Bronchial epithelial cell (primary cell): ENCODE measurements around the gene PPP3CB. TPM values are rescaled to one million over a fixed set of nuclear protein-coding genes. Genes with fewer than 3 reads are reported as not detected.
A peak's percentile ranks its signal among the peaks of the same experiment; 100 is the strongest.

Source experiments
- DNase-seq: peaks from one replicate; pipeline ENCODE4 v3.0.0-alpha.2; 2010; ENCODE audit warnings: low read depth
- FAIRE-seq: peaks from 2 replicates; lab custom pipeline; 2011; peaks lifted over from hg19 to GRCh38; lab: Jason Lieb, UNC
- H3K27me3 ChIP-seq: 2 replicates; pipeline ENCODE4 v1.5.1; 2011; ENCODE audit warnings: low read length; ENCODE audit not compliant: control insufficient read depth, insufficient read depth
- H3K36me3 ChIP-seq: 2 replicates; pipeline ENCODE4 v1.5.1; 2011; ENCODE audit warnings: low read length; ENCODE audit not compliant: control insufficient read depth, insufficient read depth
- H3K4me3 ChIP-seq: 2 replicates; pipeline ENCODE4 v1.5.1; 2011; ENCODE audit warnings: mild to moderate bottlenecking, low read depth, low read length, control low read depth
- CTCF ChIP-seq: IDR thresholded peaks from 2 replicates; pipeline ENCODE4 v1.5.1; 2011; ENCODE audit warnings: mild to moderate bottlenecking, moderate library complexity, low read length, control low read depth, inconsistent platforms; ENCODE audit not compliant: insufficient read depth, severe bottlenecking
- total RNA-seq: library from RNA; depleted of rRNA; stranded (reverse); fragments of >200 nt; gene quantifications from 2 replicates; pipeline ENCODE4 v1.2.1, GENCODE V29; 2014

The PPP3CB gene
- total RNA-seq, 1 donor from 2014 or later, result 24.7 TPM

GRCh38 chr10:73446926-73447325 is 48.9 kb downstream of the PPP3CB start:
- FAIRE-seq (no peak), DNase-seq (no peak)
- Histone ChIP-seq H3K27me3 (no peaks in the 10 kb centered on the region), H3K36me3 (peaks cover 3% of the 10 kb centered on the region), H3K4me3 (no peak overlapping the region)
- no peak for TF ChIP-seq CTCF

GRCh38 chr10:73444457-73444856 is 51.4 kb downstream of the PPP3CB start:
- DNase-seq (no peak), FAIRE-seq (no peak)
- no peak for TF ChIP-seq CTCF
- H3K27me3 ChIP-seq, result no peaks in the 10 kb centered on the region
- no peak overlapping the region for H3K4me3 ChIP-seq
- H3K36me3 ChIP-seq, result peaks cover 3% of the 10 kb centered on the region

GRCh38 chr10:73439605-73440312 is 56.1 kb downstream of the PPP3CB start:
- no peaks in the 10 kb centered on the region for H3K27me3 ChIP-seq
- DNase-seq (peak; percentile 86), FAIRE-seq (no peak)
- no peak overlapping the region for H3K4me3 ChIP-seq
- peaks cover 3% of the 10 kb centered on the region for H3K36me3 ChIP-seq
- TF ChIP-seq CTCF, result no peak

- no peak for TF ChIP-seq CTCF
- H3K36me3 ChIP-seq, result peaks cover 2% of the 10 kb centered on the region
- H3K27me3 ChIP-seq, result no peaks in the 10 kb centered on the region
- no peak for FAIRE-seq
- no peak for DNase-seq
- no peak overlapping the region for H3K4me3 ChIP-seq
Measured at GRCh38 chr10:73439055-73439454, 56.8 kb downstream of the PPP3CB start.

GRCh38 chr10:73433538-73433867 is 62.3 kb downstream of the PPP3CB start, which contains the start of gene MSS51:
Gene MSS51 (minus strand): TSS chr10:73433561. CDS start chr10:73428284, 5,277 bp downstream.
- H3K27me3 ChIP-seq, result no peaks in the 10 kb centered on the region
- TF ChIP-seq CTCF, result no peak
- H3K4me3 ChIP-seq, result no peak within 1 kb of the TSS
- FAIRE-seq, result no peak
- no peak for DNase-seq
- H3K36me3 ChIP-seq, result peaks cover 2% of the 10 kb centered on the region
